Stimulated activated CD8-positive, alpha-beta memory T cell treated with anti-CD3 and anti-CD28 coated beads, Interleukin-4, amount 100 ng/mL, for 24 hours (primary cell): Measurements from ENCODE around the gene FZD1.
"Not testable (repeated sequence)": the region's sequence is repeated elsewhere in the genome, so short reads cannot be mapped to it uniquely, and the experiment has no call there.

Experiments used
- DNase-seq: peaks from one replicate; pipeline ENCODE4 v3.0.0-alpha.2; 2020; ENCODE audit warnings: low read depth

Gene FZD1

GRCh38 chr7:91297939-91298338 lies 33.7 kb downstream of the FZD1 start:
- no peak for DNase-seq

- DNase-seq = no peak
Observed at GRCh38 chr7:91299952-91300775, 35.9 kb downstream of the FZD1 start.

GRCh38 chr7:91302794-91303193 lies 38.6 kb downstream of the FZD1 start:
- DNase-seq = no peak

GRCh38 chr7:91306266-91306665 lies 42.0 kb downstream of the FZD1 start:
- DNase-seq = no peak

- no peak for DNase-seq
Observed at GRCh38 chr7:91307467-91307866, 43.2 kb downstream of the FZD1 start.

GRCh38 chr7:91308191-91308590 lies 44.0 kb downstream of the FZD1 start:
- not testable (repeated sequence) for DNase-seq

- DNase-seq = no peak
Observed at GRCh38 chr7:91310830-91311460, 46.7 kb downstream of the FZD1 start.

- no peak for DNase-seq
Observed at GRCh38 chr7:91311839-91312238, 47.6 kb downstream of the FZD1 start.

GRCh38 chr7:91313113-91313512 lies 48.9 kb downstream of the FZD1 start:
- no peak for DNase-seq

- no peak for DNase-seq
Observed at GRCh38 chr7:91314591-91315323, 50.5 kb downstream of the FZD1 start.

- DNase-seq = no peak
Observed at GRCh38 chr7:91316426-91316825, 52.2 kb downstream of the FZD1 start.

GRCh38 chr7:91319351-91319750 lies 55.1 kb downstream of the FZD1 start:
- DNase-seq = no peak

- no peak for DNase-seq
Observed at GRCh38 chr7:91320366-91321078, 56.3 kb downstream of the FZD1 start.
